Activated CD4-positive, alpha-beta T cell treated with anti-CD3 and anti-CD28 coated beads, Interleukin-10, Interleukin-2, amounts not matched to agents 100 ng/mL and 50 ng/mL, durations not matched to agents 16 hours and 8 hours (primary cell): ENCODE results near the gene PRTG.
"Not testable (repeated sequence)": the region's sequence is repeated elsewhere in the genome, so short reads cannot be mapped to it uniquely, and the experiment has no call there.

Experiments used
- DNase-seq: peaks from one replicate; pipeline ENCODE4 v3.0.0-alpha.2; 2020

The PRTG gene

GRCh38 chr15:55743729-55744655 is 1.0 kb upstream of the PRTG start:
- DNase-seq, result no peak

GRCh38 chr15:55742498-55742926 is 440 bp downstream of the PRTG start:
- peak; percentile 9 for DNase-seq

GRCh38 chr15:55741833-55742497 is 987 bp downstream of the PRTG start:
- no peak for DNase-seq

DNA sequence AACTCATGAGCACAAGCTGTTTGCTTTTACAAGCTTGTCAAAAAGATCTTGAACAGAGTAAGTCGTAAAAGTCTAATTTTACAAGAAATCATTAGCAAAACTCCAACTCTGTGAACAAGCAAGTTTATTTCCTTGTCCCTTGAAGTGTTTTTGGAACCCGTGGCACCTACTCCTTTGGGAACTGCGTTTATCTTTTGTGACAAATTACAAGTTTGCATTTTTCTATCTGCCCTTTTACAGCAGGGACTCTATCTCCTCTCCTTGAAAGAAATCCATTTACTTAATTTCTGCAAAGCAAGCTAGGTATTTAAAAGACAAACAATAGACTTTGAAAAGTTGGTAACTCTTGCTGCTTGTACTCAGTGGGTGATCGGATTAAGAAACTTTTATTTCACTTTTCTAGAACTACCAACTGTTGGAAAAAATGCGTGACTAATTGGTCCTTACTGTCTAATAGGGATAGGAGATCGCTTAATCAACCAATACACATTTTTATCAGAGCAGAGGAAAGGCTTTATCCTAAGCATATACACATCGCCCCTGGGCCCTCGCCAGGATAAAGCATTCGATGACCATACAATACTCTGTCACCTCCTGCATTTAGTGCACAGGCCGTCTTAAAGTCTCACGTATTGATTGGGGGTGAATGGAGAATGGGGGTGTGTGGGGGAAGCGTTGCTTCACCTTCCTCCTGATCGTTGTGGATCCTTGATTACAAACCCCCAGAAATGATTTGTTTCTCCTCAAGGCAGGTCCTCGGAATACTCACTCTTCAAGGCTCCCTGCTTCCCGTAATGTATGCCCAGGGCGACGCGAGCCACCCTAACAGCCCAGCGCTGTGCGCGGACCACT is 1.7 kb downstream of the PRTG start:
- no peak for DNase-seq

DNA sequence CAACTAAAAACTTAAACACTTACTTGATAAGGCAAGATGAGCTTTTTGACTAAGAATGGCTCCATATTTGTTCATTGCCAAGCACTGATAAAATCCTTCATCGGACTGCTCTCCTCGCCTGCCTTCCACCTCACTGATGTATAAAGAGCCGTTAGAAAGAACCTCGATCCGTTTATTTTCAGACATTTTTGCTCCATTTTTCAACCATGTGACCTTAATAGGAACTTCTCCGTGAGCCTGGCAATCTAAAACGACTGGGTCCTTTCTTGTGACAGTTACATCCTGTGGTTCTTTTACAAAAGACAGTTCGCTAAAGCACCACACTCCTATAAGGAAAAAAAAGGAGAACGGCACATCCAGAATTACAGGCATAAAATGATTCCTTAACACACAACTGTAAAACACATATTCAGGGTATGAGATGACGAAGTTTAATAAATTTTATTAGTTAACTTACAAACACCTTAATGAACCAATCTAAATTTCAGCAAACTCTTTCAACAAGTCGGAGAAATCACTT is 2.5 kb downstream of the PRTG start:
- DNase-seq, result no peak

DNA sequence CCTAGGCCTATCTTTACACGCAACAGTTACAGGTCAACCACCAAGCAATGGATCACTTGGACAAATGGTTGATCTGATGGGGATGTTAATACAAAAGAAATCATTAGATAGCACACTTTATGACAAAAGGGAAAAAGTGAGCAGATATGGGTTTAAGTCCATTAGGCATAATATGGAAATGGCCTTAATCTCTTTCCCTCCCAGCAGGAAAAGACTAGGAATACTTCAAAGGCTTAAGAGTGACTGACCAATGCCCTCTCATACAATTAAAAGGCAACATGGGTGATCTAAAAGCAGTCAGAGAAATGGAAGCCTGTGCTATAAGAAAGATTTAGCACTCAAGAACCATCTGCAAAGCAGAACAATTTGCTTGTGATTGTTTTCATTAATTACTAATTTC is 3.3 kb downstream of the PRTG start:
- no peak for DNase-seq

- no peak for DNase-seq
Measured at GRCh38 chr15:55738715-55739114, 4.2 kb downstream of the PRTG start.

- no peak for DNase-seq
Measured at GRCh38 chr15:55737373-55737772, 5.6 kb downstream of the PRTG start.

DNA sequence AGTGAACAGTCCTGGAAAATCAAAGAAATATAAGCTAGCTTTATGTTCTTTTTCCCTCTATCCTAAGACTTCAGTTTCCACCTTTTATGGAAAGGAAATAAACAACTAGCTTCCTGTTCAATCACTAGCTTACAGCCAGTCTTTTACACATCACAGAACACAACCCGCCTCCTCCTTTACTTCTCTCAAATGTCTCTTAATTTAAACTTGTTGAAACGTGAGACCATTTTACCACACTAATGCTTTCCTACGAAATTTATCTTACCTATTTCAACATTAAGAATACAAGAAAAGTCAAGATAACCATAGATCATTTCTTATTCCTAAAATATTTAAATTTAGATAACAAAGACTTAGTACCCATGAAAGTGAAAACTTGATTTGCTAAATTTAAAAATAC is 6.2 kb downstream of the PRTG start:
- DNase-seq, result no peak

DNA sequence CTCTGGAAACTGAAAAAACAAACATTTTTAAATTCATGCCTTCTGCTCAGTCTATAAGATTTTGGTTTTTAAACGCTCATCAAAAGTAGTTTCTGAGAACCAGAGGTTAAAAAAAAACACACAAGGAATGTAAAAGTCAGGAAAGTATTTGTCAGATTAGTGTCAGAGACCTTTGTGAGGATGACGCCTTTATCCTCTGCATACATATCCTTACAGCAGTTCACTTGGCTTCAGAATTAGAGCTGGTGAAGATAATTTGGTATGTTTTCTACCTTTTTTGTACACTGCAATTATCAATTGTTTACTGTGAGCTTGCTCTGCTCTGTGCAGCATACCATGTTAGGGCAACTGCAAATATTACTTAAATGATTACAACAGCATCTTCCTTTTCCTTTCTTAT is 8.3 kb downstream of the PRTG start:
- DNase-seq, result no peak

DNA sequence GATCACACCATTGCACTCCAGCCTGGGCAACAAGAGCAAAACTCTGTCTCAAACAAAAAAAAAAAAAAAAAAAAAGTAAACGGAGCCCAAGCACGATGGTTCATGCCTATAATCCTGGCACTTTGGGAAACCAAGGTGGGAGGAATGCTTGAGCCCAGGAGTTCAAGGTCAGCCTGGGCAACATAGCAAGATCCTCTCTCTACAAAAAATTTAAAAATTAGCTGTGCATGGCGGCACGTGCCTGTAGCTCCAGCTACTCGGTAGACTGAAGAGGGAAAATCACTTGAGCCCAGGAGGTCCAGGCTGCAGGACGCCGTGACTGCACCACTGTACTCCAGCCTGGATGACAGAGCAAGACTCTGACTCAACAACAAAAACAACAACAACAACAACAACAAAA is 9.5 kb downstream of the PRTG start:
- not testable (repeated sequence) for DNase-seq

DNA sequence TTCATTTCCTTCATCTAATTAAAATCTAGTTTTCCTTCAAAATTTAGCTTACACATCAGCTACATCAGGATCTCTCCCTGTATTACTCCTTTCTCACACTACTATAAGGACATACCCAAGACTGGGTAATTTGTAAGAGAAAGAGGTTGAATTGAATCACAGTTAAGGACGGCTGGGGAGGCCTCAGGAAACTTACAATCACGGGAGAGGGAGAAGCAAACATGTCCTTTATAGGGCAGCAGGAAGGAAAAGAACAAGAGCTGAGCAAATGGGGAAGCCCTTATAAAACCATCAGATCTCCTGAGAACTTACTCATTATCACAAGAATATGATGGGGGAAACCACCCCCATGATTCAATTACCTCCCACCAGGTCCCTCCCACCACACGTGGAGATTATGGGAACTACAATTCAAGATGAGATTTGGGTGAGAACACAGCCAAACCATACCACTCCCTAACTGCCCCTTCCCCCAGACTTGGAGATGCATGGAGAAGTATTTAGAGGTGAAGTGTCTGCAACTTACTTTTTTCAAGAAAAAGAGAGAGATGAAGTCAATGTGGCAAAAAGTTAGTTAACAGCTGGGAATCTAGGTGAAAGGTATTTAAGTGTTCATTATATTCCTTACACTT is 21.3 kb downstream of the PRTG start:
- DNase-seq, result no peak

DNA sequence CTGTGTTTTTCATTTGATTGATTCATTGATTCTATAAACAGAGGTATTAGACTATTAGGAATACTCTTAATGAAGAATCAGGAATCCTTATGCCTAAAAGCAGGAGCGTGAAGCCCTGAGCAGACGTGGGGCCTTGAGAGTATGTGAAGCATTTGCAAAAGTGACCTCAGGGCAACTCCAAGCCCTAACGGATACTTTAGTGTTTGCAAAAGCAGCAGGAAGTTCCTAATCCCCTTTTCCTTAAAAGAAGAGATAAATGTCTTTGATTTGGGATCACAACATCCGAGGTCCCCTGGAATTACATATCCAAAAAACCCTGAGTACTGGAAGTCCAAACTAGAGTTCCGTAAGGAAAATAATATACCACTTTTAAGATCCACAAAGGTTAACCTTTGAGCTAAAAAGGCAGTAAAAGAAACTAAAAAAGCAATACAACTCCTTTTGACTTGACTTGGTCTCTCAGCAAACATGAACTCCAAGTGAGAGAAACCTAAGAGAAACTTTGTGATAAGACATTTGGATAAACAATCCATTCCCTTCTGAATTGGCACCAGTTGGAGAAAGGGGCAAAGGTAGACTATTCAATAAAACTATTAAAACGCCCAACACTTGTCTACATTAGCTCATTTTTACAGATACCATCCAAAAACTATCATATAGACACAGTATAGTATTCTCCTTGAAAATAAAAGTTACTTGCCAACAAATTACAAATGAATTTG is 27.4 kb downstream of the PRTG start:
- DNase-seq, result no peak

DNA sequence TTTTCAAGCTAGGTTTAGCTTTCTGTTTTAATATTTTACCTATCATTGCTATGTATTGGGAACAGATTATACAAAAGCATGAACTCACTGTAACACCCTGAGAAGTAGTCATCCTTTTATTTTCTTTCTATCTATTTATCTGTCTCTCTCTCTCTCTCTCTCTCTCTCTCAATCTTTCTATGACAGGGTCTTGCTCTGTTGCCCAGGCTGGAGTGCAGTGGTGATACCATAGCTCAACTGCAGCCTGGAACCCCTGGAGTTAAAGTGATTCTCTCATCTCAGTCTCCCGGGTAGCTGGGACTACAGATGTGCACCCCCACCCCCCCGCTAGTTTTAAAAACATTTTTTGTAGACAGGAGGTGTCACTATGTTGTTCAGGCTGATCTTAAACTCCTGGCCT is 28.9 kb downstream of the PRTG start:
- DNase-seq, result no peak

- no peak for DNase-seq
Measured at GRCh38 chr15:55712363-55712762, 30.6 kb downstream of the PRTG start.

DNA sequence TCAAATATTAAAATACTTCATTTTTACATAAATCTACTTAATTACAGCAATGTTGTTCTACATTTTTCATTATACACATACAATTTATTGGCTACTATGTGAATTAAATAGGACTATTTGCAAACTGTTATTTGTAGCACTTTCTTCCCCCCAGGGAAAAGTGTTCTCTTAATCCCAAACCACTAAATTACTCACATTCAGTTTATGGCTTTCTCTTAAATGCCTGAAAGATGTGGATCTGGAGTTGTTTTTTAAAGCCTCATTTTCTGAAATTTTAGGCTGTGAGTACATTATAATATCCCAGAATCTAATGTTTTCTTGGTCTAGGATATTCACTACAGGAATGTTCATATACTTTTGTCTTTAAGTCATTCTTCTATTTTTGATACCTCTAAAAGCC is 32.7 kb downstream of the PRTG start:
- DNase-seq, result no peak

- no peak for DNase-seq
Measured at GRCh38 chr15:55709458-55709857, 33.5 kb downstream of the PRTG start.

- no peak for DNase-seq
Measured at GRCh38 chr15:55708720-55709119, 34.2 kb downstream of the PRTG start.

- no peak for DNase-seq
Measured at GRCh38 chr15:55707951-55708350, 35.0 kb downstream of the PRTG start.

GRCh38 chr15:55707518-55707917 is 35.4 kb downstream of the PRTG start:
- no peak for DNase-seq

DNA sequence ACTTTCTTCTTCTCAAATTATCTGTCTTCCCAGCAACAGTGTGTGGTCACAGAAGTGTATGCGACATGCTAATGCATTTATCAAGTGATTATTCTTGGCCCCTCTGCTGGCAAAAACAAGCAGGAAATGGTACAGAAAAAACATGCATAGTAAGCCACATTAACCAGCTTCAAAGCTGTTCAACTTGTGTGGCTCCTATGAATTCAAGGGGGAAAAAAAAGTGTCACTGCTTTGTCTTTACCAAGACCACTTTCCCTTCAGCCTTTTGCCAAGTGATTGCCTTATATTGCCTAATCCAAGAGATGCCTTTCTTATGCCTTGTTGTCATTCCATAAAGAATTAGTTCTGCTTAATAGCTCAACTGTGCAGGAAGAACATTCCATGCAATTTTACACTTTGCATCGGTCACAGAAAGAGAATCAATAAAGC is 39.1 kb downstream of the PRTG start:
- DNase-seq, result no peak

GRCh38 chr15:55700876-55701275 is 42.1 kb downstream of the PRTG start:
- no peak for DNase-seq
